GM23248 (cell line): ENCODE data around the gene PTDSS2.

ENCODE experiments used
- EZH2 ChIP-seq: fragments of 200-600 bp; sonication (generic); IDR thresholded peaks from 2 replicates; pipeline ENCODE4 v1.6.1; 2018; ENCODE audit warnings: antibody characterized with exemption, mild to moderate bottlenecking; ENCODE audit not compliant: insufficient read depth, poor library complexity, severe bottlenecking
- EZH2phosphoT487 ChIP-seq: fragments of 200-600 bp; sonication (generic); IDR thresholded peaks from 2 replicates; pipeline ENCODE4 v1.6.1; 2018; ENCODE audit warnings: antibody characterized with exemption, moderate library complexity, mild to moderate bottlenecking, low read depth; ENCODE audit not compliant: insufficient read depth

DNA sequence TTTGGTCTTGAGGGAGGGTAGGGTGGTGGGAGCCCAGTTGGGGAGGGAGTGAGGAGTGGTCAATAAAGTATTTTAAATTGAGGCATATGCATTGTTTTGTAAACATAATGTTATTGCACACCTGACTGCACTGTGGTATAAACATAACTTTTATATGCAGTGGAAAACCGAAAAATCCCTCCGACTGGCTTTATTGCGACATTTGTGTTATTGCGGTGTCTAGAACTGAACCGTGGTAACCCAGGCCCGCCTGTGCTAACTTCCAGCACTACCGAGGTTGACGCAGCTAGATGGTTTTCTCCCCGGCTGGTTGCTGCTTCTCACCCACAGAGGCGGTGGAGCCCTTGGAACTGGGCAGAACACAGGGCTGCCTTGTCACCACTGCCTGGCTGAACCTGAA, 64.5 kb downstream of the PTDSS2 start:
- TF ChIP-seq EZH2 (no peak), EZH2phosphoT487 (no peak)
